ENCODE measurements around the gene HSD17B4.
"Not testable (repeated sequence)": the region's sequence is repeated elsewhere in the genome, so short reads cannot be mapped to it uniquely, and the experiment has no call there.

DNA sequence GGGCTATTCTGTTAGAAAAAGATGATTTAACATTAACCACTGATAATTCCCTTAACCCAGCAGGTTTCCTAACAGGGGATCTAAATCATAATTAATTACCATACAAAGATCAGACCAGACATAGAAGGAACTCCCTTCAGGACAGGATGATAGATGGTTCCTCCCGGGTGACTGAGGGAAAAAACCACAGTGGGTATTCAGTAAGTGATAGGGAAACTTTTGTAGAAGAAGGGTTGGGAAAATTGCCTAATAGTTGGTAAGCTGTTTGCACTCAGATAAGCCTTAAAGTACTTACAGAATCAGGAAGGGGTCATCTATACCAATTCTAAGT is 13.7 kb upstream of the HSD17B4 start:
- TF ChIP-seq, protein P1, sequence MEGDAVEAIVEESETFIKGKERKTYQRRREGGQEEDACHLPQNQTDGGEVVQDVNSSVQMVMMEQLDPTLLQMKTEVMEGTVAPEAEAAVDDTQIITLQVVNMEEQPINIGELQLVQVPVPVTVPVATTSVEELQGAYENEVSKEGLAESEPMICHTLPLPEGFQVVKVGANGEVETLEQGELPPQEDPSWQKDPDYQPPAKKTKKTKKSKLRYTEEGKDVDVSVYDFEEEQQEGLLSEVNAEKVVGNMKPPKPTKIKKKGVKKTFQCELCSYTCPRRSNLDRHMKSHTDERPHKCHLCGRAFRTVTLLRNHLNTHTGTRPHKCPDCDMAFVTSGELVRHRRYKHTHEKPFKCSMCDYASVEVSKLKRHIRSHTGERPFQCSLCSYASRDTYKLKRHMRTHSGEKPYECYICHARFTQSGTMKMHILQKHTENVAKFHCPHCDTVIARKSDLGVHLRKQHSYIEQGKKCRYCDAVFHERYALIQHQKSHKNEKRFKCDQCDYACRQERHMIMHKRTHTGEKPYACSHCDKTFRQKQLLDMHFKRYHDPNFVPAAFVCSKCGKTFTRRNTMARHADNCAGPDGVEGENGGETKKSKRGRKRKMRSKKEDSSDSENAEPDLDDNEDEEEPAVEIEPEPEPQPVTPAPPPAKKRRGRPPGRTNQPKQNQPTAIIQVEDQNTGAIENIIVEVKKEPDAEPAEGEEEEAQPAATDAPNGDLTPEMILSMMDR (IDR thresholded peaks at IDR 0.05; ENCODE audit: low read depth, low read length, poor library complexity, severe bottlenecking): not testable (repeated sequence)
- TF ChIP-seq EZH2phosphoT487 (IDR thresholded peaks at IDR 0.05; ENCODE audit: borderline replicate concordance, low read length): not testable (repeated sequence)
